ENCODE results near the gene FAM240B.

The FAM240B gene

DNA sequence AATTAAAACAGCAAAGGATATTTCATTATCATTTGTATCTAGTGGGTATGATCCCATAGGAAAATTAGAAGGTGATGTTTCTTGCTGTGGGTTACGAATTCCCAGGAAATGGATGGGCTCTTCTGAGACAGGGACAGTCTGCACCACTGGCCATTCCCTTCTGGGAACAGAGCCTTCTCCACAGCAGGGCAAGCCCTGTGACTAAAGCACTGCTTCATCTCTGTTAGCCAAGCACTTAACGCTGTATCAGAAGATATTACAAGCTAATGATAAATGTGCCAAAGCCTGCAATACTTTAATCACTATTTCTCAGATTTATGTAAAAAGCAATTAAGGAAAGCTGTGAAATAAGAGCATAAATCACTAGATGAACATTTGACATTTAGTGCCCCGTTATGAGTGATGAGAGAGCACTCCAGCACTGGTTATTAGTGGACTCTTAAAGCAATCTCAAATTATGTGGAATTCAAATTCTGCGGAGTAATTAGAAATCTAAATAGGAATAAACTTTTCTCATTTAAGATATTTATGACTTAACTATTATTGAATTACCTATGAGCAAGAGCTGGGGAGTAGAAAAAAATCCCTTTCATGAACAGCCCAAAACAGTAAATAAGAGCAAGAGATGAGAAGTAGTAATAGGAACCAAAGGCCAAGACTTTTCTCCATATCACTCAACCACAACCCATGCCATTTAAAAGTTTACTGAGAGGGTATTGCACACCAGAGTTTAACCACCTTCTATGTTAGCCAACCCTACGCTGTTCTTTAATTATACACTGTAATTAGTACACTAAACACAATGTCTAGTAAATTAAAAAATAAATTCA is 49.2 kb downstream of the FAM240B start:
- DNase-seq (ENCODE audit: low read depth) = no peak

DNA sequence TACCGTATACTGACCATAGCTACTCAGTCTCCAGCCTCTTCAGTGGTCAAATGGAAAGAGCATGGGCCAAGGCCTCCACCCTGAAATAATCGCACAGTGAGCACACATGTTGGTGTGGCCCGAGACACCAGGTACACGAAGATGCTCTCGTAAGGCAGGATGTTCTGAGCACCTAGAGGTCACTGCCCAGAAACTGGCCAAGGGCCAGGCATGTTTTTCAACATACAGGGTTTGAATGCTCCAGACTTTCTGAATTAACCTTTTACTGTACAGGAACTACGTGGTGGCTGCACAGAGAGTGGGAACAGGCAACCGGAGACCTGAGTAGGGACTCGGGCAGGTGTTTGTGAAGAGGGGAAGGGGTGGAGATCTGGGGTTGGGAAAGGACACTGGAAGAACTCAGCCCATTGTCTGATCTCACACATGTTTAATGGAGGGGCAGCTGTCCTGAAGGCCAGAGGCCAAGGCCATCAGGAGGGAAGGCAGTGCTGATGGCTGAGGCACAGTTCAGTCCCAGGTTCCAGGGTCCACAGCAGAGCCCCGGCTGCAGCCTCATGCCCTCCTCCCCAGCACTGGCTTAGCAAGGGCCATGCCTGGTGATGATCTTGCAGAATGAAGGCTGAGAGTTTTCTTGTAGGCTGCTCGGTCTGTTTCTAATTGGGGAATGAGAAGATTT is 51.0 kb downstream of the FAM240B start:
- DNase-seq (ENCODE audit: low read depth) = no peak

DNA sequence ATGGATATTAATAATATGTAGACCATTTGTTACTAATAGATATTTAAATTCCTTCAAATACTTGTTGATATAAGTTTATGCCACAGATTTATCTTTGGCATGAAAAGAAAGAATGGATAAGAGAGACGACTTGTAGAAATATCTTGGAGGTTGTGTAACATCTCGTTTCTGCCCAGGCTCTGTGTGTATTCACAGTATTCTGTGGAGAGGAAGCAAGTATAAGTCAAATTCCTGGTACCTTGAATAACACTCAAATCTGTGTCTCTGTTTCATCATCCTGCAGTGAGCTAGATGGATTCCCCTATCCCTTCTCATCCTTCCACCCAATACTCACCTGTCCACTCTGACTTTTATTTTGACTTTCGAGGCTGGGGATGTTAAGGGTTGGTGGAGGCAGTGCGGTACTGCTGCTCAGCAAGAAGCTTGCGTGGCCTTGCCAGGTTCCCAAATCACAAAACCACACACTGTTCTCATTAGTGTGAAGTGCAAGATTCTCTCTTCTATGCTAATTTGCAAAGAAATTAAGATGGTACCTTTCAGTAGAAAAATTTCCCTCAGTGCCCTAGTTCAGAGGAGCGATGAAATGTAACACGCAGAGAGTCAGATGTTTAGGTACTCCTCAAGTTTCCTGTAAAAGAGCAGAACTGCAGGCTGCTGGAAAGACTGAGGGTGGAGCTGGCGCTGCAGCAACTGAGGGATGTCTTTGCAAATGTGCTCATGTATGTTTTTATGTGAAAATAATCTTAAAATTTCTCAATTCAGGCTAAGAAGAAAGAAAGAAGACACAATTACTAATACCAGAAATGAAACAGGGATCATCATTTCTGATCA is 57.0 kb downstream of the FAM240B start:
- DNase-seq (ENCODE audit: low read depth) = no peak

DNA sequence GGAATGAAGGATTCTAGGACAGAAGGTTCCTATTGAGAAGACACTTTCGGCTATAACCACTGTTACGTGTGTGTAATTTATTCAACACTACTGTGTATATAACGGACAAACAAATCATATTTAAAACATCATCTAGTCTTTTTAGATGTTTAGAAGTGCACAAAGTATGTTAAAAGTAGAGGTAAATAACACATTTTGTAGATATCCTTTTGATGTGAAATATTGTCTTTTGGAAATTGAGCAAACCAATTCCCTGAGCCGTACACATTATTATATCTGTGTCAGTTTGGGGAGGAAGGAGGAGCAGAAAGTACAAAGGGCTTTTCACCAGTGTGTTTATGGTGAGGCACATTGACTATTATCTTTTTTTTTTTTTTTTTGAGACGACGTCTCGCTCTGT is 60.4 kb downstream of the FAM240B start:
- DNase-seq (ENCODE audit: low read depth) = no peak

DNA sequence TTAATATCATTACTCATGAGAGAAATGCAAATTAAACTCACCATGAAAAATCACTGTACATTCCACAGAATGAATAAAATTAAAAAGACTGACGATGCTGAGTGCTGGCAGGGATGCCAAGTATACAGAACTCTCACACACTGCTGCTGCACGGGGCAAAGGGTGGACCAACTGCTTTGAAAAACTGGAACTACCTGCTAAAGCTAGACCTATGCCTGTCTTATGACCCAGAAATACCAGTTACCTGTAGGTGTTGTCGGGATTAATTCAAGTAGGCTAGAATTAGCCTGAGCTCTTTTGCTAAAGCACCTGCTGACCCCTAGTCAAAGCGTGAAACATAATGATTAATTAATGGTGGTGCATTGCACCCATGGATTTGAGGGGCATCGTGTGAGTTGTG is 63.0 kb downstream of the FAM240B start:
- no peak for DNase-seq (ENCODE audit: low read depth)

DNA sequence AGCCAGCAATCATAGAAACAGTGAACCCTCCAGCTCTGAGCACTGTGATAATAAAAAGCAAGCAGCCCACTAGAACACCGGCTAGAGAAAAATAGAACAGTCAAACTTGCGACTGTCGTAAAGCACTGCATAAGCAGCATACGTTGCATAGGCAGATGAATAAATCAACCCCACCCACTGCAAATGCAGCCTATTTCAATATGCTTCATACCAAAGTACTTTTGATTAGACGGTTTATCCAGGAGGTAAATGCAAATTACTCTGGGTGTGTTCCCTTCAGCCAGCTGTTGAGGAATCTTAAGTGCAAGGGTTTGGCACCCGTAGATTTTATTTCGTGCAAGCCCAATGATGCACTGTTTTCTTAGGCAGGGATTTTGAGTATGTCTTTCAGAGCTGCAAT is 67.4 kb downstream of the FAM240B start:
- no peak for DNase-seq (ENCODE audit: low read depth)

DNA sequence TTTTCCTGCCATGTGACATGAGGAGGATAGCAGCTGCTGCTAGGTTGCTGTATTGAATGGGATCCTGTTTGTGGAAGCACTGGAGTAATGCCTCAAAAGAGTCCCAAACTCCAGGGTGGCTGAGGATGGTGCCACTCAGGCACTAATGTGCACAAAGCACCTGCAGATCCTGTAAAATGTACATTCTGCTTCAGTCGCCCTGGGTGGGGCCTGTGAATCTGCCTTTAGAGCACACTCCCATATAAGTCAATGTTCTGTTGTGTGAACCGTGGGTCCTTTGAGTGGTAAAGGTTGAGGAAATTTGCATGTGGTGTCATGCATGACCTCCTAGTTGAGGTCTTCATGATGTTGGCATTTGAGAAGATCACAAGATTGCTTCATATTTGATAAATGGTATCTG is 67.9 kb downstream of the FAM240B start:
- no peak for DNase-seq (ENCODE audit: low read depth)

DNA sequence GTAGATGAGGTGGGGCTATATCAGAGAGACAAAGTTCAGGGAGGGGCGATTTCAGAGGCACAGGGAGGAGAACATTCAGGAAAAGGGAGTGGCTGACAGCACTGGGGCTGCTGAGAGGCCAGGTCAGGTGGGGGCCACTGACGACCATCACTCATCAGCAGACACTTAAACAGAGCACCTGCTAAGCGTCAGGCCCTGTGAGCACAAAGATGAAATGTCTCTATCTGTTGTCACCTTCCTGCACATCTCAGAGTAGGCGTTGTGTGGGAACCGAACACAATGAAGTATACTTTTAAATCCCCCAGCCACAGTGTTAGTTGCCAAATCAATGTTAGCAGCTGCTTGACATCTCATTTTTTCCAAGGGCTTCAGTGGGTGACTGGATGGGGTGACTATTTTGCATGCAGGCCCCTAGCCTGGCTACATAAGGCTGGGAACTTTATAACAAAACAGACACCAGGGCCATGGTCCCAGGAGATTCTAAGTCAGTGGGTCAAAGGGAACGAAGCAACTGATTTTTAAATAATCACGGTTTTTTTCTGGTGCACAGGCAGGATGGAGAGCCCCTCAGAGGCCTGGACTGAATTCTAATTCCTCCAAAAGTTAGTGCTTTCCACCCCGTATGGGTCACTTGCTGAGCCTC is 68.4 kb downstream of the FAM240B start:
- DNase-seq (ENCODE audit: low read depth) = no peak

DNA sequence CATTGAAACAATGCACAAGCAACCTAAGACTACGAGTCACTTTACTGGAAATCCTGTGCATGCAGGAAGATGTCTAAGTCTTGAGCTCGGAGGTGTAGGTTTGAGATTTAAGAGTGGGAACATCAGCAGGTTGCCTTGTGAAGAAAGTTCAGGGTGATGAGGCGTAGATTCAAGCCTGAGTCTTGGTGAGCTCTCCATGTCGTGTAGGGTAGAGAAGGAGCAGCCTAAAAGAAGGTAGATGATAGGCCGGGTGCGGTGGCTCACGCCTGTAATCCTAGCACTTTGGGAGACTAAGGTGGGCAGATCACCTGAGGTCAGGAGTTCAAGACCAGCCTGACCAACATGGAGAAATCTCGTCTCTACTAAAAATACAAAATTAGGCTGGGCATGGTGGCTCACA is 69.4 kb downstream of the FAM240B start:
- no peak for DNase-seq (ENCODE audit: low read depth)

DNA sequence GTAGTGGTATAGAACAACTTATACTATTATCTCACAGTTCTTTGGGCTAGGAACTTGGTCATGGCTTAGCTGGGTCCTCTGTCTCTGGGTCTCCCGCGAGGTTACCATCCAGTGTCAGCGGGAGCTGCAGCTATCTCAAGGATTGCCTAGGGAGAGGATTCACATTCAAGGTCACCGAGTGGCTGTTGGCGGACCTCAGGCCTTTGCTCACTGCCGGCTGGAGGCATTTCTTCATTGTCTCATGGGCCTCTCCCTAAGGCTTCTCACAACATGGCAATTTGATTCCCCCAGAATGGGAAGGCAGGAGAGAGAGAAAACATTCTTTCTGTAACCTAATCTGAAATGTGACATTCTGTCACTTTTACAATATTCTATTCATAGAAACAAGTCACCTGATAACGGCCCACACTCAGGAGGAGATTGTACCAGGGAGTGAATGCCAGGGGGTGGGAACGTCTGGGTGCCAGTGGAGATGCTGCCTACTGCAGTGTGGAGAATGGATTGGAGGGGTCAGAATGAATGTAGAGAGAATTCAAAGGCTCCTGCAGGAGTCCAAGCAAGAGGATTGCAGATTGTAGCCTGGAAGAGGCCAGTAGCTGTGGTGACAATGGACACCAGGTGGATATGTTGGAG is 70.1 kb downstream of the FAM240B start:
- DNase-seq (ENCODE audit: low read depth) = no peak

DNA sequence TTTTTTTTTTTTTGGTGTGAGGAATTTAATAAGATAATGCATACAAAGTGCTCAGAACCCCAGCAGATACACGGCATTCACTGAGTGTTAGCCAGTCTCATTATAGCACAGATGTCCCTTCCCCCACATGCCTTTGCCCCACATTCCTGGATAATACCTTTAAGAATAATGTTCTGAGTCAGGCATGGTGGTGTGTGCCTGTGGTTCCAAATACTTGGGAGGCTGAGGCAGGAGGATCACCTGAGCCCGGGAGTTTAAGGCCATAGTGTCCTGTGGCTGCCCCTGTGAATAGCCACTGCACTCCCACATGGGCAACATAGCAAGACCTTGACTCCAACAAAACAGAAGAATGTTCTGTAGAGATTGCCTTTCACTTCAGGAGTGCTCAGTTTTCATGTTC is 75.3 kb downstream of the FAM240B start:
- no peak for DNase-seq (ENCODE audit: low read depth)
